ENCODE measurements around the gene HYCC2. TPM values are rescaled to one million over a fixed set of nuclear protein-coding genes. Genes with fewer than 3 reads are reported as not detected.

The HYCC2 gene
- total and polyA plus RNA-seq, 2 donors (not counting 3 experiments of a cell fraction or from before 2014, with no cell fraction given) = 3.0 to 21.2 TPM

- CTCF ChIA-PET = interaction anchor here (1.7 to 3.0 kb wide), 4 partner anchors 10 to 67 kb away, joined by 4 to 7 read pairs (median 7); no protein-coding TSS in a partner anchor
- Histone ChIP-seq H3K27me3 (ENCODE audit: control insufficient read depth in 2 of 2, insufficient read depth in 2 of 2, low read length in 2 of 2) (no peaks in the 10 kb centered on the region), H3K4me2 (ENCODE audit: insufficient read depth, low read length) (no peak overlapping the region), H3K4me1 (ENCODE audit: control insufficient read depth, extremely low read depth, insufficient read depth, low read length) (peaks cover 13% of the 10 kb centered on the region), H3K27ac (ENCODE audit: insufficient read depth, low read depth, low read length) (no peak overlapping the region), H3K9ac (replicated peaks; ENCODE audit: extremely low read depth, insufficient read depth, low read length) (no peak overlapping the region), H3K9me1 (replicated peaks; ENCODE audit: control insufficient read depth, extremely low read depth, insufficient read depth, low read length) (no peaks in the 10 kb centered on the region), H3K9me3 (replicated peaks; ENCODE audit: control insufficient read depth, insufficient read depth, low read length) (no peaks in the 10 kb centered on the region), H2AFZ (ENCODE audit: low read depth, low read length) (no peak overlapping the region), H4K20me1 (replicated peaks; ENCODE audit: control insufficient read depth, extremely low read depth, insufficient read depth, low read length) (no peaks in the 10 kb centered on the region), H3K4me3 (replicated peaks in 1 of 3; ENCODE audit: insufficient read depth in 1 of 3, low read depth in 1 of 3, low read length in 3 of 3) (no peak overlapping the region), H3K36me3 (ENCODE audit: control insufficient read depth in 2 of 2, extremely low read depth in 1 of 2, insufficient read depth in 2 of 2, low read length in 2 of 2) (no peaks in the 10 kb centered on the region), H3K79me2 (ENCODE audit: control insufficient read depth, insufficient read depth, low read length) (peaks cover 2% of the 10 kb centered on the region)
- intact Hi-C loops (cut with micrococcal nuclease) (no loop called here), dilution Hi-C loops (cut with MboI; ENCODE audit: extremely low pct_ligation_motif_present, low sequenced_read_pairs) (no loop called here)
- no peak for TF ChIP-seq MAX (IDR thresholded peaks at IDR 0.05; ENCODE audit: insufficient read depth, insufficient read length)
- TF ChIP-seq JUN (IDR thresholded peaks at IDR 0.05; ENCODE audit: borderline replicate concordance, insufficient read depth, insufficient read length, low read depth) = no peak
- no peak for TF ChIP-seq EZH2 (IDR thresholded peaks at IDR 0.05; ENCODE audit: borderline replicate concordance, low read depth, low read length, severe bottlenecking)
- no peak for TF ChIP-seq POLR2A (IDR thresholded peaks at IDR 0.05; ENCODE audit: low read depth, low read length)
- no peak for TF ChIP-seq FOS (IDR thresholded peaks at IDR 0.05; ENCODE audit: borderline replicate concordance, insufficient read depth, low read length)
- TF ChIP-seq MYC (IDR thresholded peaks at IDR 0.05; ENCODE audit: low read depth, low read length) = no peak
- no peak for TF ChIP-seq GATA2 (IDR thresholded peaks at IDR 0.05; ENCODE audit: insufficient read depth, insufficient read length, low read depth, low read length)
- TF ChIP-seq POLR2AphosphoS5 (IDR thresholded peaks at IDR 0.05; ENCODE audit: insufficient read depth, low read depth, low read length) = no peak
- TF ChIP-seq CTCF (IDR thresholded peaks at IDR 0.05; ENCODE audit: extremely low read depth in 1 of 2, insufficient read depth in 1 of 2, low read depth in 1 of 2, low read length in 2 of 2) = no peak
- BruUV-seq (replicated peaks) = no TSS peak
- POLR2A ChIA-PET = no interaction called here
- DNase-seq (ENCODE audit: low read depth, low spot score) = no peak
- no peak for FAIRE-seq
Observed at GRCh38 chr2:201110615-201111014, 39.1 kb upstream of the HYCC2 start.
